HL-60 (cell line): ENCODE measurements around the gene ASB14.

Source experiments
- CTCF ChIP-seq: IDR thresholded peaks from one replicate; pipeline ENCODE4 v1.5.1; 2011; ENCODE audit warnings: low read length, control low read depth, inconsistent platforms; ENCODE audit not compliant: insufficient read depth
- POLR2AphosphoS5 ChIP-seq: IDR thresholded peaks from 2 replicates; pipeline ENCODE4 v1.6.1; 2012; ENCODE audit warnings: low read depth
- REST ChIP-seq: IDR thresholded peaks from 2 replicates; pipeline ENCODE4 v1.6.1; 2012; ENCODE audit warnings: low read depth; ENCODE audit not compliant: insufficient replicate concordance

- TF ChIP-seq CTCF (no peak), REST (no peak), POLR2AphosphoS5 (no peak)
Observed at GRCh38 chr3:57261119-57261518, 31.4 kb downstream of the ASB14 start.
